GM03348 (cell line): Measurements from ENCODE around the gene GLYR1.

Experiments used
- DNase-seq: peaks from one replicate; pipeline ENCODE4 v3.0.0; 2012; ENCODE audit warnings: low spot score

The GLYR1 gene

DNA sequence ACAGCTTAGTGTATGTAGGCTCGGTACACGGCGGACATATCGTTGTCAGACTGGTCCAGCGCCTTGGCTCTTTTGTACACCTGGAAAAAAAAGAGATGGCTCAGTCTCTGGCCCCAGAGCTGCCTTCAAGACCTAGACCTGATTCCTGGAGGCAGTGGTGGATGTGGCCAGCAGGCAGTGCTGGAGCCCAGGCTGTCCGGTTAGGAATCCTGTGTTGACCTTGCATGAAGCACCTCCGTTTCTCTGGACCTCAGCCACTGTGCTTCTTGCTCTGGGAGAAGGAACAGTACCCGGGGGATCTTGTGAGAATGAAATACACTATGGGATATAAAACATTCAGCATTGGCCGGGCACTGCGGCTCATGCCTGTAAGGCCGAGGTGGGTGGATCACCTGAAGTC is 41.9 kb downstream of the GLYR1 start:
- no peak for DNase-seq

DNA sequence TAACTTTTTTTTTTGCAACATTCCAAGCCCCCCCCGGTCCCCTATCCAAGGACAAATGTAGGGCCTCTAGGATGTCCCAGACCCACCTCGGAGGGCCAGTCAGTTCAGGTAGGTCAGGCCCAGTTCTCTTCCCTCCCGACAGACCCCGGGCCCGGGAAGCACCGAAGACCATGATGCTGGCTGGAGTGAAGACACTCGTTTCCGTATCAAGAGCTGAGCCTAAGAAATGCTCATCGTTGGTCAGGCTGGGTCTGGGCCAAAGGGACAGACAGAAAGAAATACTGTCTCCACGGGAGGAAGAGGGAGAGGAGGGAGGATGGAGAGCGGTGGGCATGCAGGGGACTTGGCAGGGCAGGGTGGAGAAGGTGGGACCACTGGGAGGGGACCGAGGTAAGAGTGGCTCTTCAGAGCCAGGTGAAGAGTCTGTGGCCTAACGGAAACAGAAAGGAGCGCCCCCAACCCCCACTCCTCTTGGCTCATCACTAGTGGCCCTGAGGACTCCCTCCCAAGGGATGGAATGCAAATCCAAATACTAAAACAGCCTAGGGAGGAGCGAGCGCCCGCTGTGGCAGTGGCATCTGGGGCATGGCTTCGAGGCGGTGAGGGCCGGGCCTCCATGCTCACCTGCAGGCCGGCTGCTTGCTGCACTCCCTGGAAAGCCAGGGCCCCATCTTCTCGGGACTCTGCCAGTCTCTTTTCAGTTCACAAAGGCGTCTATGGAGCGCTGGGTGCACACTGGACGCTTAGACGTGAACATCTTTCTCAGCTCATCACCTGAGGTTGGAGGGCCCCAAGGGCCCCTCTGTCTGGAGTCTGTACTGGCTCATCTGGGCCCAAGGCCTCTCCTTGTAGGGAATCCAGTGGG is 43.0 kb downstream of the GLYR1 start:
- DNase-seq: no peak

DNA sequence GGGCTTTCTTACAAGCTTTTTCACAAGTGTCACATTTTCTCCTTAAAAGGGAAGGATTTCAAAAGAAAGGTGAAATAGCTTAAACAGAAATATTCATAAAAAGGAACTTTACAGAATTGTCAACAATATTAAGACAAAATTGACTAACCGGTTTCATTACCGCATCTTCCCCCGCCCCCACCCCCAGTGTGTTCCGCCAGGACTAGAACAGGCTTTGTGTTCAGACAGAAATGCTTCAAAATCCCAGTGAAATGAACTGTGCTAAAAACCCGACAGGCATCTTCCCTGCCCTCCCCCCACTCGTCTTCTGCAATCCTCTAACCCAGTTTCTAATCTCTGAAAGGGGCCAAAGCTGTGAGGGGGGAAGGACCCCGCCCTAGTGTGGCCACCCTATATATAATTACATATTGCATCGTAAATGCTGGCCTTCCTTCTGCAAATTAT is 43.7 kb downstream of the GLYR1 start:
- no peak for DNase-seq

DNA sequence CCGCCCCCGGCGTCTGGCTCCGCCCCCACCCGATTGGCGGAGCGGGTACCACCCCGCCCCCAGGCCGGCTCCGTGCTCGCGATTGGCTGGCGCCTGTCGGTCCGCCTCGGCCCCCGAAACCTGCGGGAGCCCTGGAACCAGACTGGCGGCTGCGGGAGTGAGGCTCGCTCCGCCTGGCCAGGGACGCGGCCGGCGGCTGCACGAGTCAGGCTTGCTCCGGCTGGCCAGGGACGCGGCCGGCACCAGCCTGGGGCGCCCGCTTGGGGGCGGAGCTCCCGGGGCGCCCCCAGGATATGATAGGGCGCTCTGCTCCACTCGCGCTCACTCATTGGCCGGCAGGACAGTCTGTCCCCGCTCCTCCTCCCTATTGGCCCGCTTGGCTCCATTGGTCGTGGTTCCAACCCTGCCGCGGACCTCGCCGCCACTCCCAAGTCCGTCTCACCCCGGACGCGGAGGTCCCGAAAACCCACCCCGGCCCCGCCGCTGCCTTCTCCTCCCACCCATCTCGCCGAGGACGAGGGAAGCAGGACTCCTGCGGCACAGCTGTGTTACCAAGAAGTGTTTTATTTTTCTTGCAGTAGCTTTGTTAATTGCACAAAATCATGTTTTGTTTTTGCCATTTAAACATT is 44.3 kb downstream of the GLYR1 start:
- peak; percentile 100 for DNase-seq

DNA sequence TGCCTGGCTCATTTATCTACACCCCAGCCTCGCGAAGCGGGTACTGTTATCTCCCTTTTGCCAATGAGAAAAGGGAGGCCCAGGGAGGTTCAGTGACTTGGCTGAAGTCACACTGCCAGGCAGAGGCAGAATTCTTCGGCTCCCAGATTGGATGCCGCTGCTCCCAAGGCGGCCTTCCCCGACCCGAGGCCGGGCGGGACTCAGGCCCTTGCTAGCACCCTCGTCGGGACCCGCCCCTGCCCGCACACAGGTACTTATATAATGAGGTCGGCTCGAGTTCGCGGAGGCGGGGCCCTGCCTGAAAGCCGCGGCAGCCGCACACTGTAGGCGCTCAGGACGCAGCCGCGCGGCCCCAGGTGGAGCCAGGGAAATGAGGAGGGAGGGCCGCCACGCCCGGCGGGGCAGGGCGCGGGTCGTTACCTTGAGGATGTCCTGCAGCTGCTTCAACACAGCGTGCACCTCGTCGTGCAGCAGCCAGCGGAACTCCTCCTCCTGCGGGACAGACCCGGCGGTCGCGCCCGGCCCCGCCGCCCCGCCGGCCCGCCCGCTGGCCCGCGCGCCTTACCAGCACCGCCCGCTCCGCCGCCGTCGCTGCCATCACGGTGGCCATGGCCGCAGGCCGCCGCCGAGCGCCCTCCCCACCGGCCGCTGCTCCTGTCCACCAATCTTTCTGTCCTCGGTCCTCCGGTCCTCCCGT is 45.0 kb downstream of the GLYR1 start, which contains the start of gene ROGDI:
Gene ROGDI (minus strand): TSS at position 672 of the 697 bp plus-strand sequence. CDS start 62 bp downstream, at position 610.
- DNase-seq: peak; percentile 66

DNA sequence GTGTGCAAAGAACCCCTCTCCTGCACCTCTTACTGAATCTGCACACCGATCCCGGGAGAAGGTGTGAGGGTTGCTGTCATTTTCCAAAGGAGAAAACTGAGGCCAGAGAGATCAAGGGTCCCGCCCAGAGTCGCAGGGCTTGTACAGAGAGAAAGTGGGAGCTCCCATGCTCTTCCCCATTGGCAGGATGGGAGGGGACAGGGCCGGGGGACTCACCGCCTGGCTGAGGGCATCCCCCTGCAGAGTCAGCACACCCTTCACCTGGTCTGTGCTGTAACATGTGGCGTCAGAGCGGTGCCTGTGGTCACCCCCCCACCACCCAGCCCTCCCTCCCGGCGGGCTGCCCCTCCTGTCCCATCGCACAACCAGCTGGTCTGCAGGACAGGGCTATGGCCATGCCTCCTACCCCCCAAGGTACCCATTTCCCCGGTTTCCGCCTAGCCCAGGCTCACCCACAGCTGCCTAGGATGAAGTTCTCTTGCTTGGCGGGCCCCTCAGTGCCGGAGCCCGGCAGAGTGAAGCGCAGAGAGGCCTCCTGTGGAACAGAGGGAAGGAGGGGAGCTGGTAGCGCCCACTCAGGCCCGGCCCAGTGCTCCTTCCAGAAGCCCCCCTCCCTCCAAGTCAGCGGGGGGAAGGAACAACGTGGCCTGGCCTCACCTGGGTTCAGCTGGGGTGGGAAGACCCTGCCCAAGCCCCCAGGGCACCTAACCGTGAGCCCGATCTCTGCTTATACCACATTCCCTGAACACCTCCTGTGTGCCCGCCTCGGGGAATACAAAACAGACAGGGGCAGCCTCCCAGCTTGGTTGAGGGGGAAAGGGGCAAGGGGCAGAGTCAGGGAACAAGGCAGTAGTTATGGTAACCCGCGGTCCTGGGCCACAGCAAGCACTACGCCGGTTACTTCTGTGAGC is 45.8 kb downstream of the GLYR1 start:
- DNase-seq: no peak

DNA sequence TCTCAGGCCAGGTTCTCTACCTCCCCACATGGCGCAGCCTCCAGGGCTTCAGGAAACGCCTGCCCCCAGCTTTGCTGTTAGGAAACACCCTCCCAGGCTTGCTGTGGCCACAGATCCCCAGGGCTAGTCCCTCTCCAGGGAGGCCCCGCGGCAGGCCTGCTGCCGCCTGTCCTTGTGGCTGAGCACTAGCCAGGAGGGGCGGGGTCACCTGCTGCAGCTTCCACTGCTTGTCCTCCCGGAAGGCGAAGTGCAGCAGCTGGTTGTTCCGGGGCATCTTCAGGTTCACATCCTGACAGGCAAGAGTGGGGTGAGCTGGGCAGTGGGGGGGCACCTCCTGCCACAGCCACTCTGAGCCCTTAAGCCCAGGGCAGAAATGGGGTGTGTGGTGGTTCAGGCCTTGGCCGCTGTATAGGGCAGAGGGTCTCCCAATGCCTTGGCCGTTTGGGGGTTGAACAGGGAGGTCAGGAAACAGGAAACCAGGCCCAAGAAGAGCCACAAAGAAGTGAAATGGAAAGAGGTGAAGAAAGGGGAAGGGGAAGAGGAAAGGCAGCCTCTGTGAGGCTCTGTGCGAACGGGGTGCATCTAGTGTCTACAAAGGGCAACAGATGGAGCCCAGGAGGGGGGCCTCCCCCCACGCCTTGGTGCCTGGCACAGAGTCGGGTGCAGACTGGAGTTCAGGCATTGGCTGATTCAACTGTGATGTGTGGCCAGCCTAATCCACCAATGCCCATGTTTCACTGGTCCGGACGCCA is 46.6 kb downstream of the GLYR1 start:
- DNase-seq: no peak

DNA sequence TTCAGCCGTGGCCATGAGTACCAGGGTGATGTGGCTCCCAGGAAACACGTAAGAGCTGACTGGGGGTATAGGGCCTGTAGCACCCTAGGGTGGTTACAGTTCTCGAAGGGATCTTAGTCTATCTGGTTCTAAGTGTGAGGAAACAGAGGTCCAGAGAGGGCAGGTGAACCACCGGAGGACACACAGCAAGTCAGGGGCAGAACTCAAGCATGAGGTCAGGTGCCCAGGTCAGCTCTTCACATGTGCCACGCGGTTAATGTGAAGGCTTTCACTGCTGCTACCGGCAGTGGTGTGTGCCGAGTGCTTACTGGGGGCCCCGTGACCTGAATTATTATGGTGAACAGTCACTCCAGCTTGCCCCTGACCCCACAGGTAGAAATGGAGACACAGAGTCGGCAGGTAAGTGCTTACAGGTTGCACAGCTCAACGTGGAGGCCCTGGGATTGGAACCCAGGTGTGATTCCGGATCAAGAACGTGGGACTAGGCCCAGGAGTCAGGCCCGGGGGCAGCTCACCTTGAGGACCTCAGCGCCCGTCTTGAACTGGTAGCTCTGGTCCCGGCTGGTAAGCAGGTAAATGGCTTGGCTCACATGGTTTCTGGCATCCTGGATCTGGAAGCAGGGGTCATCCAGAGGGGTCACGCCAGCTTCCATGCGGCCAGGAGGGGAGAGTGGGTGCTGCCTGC is 47.8 kb downstream of the GLYR1 start:
- no peak for DNase-seq

DNA sequence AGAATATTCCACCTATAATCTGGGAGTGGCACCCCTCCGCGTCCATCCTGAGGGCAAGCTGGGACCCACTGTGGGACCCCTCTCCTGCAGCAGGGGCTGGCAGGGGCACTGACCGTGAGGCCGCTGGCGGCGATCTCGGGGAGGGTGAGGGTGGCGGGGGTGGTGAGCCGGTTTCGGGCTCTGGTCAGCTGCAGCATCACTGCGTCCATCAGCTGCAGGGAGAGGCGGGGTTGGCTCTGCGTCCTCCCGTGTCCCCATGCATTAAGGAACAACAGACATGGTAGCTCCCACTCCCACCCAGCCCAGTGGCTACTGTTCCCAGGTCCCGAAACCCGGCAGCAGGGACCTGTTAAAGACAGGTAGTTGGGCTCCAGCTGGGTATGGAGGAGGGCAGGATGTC is 48.6 kb downstream of the GLYR1 start:
- no peak for DNase-seq

DNA sequence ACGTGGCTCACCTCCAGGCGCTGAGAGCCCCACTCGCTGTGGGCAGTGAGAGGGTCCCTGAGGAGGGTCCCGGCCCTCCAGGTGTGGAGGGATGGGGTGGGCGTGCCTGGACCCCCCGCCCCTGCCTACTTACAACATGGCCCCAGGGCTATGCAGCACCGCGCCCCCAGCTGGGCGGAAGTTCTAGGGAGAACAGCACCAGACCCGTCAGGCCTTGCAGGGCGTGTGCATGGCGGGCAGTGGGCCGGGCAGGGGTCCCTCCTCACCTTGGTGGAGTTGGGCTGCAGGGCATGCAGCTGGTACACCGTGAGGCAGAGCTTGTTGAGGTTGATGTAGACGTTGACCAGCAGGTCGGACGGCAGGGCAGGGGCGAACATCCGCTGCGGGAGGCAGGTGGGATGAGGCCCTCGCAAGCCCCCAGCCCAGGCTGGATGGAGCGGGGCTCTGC is 49.3 kb downstream of the GLYR1 start:
- DNase-seq: no peak

DNA sequence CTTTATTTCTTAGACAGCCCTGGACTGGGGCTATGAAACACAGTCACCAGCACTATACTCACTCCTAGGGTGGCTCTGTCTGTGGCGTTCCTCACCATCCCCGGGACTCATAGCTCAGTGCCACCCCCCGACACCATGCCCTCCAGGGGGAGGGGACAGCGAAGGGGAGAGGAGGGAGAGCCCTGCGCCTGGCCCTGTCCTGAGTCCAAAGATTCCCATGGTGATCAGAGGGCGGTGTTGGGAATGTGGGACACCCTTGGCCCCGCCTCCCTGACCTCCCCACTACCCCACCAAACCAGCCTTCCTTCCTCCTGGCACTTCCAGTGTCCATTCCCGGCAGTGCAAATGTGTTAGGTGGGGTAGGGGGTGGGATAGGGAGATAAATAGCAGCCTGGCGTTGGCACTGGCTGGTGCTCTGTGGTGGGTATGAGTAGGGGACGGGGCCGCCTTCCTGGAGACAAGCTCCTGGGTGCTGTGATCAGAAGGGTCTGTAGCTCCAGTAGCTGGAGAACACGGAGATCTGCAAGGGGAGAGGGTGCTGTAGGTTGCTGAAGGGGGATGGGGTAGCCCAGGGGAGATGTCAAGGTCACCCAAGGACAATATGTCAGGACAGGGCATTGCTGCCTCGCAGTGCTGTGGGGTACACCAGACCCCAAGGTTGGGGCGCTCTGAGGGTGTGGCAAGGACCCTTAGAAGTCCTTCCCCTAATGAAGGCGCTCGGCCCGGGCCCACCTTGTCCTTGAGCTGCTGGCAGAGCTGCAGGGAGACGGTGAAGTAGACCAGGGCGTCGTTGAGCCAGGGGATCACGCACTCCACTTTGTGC is 49.9 kb downstream of the GLYR1 start:
- no peak for DNase-seq

DNA sequence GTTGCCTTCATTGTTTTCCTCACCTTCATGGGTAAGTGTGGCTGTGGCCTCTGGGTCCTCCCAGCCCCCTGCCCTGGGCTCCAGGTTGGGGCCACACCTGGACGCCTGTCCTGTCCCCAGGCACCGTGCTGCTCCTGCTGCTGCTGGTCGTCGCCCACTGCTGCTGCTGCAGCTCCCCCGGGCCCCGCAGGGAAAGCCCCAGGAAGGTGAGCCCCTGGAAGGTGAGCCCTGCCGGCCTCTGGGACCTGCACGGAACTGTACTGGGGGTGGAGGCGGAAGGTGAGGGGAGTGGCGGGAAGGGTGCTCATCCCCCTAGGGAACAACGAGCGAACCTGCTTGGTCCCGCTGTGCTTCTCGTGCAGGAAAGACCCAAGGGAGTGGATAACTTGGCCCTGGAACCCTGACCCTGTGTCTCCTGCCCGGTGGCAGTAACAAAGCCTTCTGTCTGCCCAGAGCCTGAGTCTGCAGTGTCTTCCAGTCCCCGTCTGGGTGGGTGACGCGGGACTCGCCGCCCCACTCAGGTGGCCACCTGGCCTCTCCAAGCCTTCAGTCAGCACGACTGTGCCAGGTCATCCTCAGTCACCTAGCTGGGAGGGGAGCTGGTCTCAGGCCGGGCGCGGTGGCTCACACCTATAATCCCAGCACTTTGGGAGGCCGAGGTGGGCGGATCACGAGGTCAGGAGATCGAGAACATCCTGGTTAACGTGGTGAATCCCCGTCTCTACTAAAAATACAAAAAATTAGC is 51.1 kb downstream of the GLYR1 start:
- DNase-seq: no peak

DNA sequence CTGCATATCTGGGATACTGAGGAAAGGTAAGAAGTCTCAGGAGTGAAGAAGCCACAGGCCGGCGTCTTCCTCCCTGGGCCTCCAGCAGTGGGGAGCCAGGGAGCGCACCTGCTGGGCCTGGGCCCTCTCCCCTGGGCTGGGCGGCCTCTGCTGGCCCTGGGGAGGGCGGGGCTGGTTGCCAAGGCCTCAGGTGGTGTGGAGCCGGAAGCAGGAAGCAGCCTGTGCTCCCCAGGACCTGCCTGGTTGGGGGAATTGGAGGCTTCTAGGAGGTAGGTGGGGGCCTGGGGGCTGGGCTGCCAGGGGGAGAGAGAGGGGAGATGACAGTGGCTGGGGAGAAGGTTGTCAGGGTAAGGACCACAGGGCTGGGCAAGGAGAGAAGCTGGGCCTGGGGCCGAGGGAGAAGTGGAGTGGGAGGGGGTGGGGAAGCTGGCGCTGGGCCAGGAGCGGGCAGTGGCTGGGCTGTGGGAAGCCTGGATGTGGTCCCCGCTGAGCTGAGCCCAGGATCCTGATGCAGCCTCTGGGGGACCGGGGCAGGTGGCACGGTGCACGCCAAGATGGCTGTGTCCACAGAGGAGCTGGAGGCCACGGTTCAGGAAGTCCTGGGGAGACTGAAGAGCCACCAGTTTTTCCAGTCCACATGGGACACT is 51.8 kb downstream of the GLYR1 start, which contains the start of gene SMIM22:
Gene SMIM22 (plus strand): TSS at position 189 of the 647 bp plus-strand sequence. CDS start 366 bp downstream, at position 555.
- DNase-seq: no peak

DNA sequence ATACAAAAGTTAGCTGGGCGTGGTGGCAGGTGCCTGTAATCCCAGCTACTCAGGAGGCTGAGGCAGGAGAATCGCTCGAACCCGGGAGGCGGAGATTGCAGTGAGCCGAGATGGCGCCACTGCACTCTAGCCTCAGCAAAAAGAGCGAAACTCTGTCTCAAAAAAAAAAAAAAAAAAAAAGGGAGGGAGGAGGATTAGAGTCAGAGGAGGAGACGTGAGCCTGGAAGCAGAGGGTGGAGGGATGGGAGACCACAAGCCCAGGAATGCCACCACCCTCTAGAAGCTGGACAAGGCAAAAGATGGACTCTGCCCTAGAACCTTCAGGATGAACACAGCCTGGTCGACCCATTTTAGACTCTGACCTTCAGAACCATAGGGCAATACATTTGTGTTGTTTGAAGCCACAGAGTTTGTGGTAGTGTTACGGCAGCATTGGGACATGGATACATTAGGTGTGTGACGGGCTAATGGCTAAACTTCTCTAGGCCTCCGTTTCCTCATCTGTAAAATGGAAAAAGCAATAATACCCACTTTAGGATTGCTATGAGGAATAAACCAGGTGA is 54.1 kb downstream of the GLYR1 start:
- no peak for DNase-seq

DNA sequence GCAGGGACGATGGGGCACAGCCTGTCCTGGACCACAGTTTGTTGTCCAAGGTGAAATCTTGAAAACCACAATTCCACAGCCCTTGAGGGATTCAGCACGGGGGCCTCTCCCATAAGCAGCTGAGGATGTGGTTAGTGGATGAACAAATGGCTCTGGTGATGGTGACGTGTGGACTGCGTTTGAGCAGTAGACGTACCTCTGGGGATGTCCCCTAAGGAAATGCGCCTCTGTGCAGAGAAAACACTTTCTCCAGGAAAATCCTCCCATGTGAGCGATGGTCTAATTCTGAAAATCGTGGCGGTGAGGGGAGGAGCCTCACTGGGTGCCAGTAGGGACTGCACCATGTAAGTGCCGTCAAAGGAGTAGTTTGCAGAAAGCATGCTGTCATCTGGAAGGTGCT is 56.2 kb downstream of the GLYR1 start:
- DNase-seq: no peak

DNA sequence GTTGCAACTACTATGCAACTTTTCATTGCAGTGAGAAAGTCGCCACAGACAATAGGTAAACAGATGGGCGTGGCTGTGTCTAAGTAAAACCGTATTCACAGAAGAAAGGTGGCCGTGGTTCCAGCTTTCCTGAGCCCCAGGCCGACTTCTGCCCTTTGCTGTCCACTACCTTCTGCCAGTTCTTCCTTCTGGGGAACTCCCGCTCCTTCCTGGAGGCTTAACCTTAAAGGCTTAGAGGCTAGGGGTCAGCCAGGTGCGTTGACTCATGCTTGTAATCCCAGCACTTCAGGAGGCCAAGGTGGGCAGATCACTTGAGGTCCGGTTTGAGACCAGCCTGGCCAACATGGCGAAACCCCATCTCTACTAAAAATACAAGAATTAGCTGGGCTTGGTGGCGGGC is 56.8 kb downstream of the GLYR1 start:
- DNase-seq: no peak

DNA sequence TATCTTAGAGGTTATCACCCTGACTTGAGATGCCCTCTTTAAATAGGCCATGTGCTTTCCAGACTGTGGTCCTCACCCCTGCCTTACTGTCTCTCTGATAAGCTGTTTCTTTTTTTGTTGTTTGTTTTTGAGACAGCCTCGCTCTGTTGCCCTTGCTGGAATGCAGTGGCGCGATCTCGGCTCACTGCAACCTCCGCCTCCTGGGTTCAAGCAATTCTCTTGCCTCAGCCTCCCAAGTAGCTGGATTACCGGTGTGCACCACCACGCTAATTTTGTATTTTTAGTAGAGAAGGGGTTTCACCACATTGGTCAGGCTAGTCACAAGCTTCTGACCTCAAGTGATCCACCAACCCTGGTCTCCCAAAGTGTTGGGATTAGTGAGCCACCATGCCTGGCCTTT is 58.2 kb downstream of the GLYR1 start:
- DNase-seq: no peak

DNA sequence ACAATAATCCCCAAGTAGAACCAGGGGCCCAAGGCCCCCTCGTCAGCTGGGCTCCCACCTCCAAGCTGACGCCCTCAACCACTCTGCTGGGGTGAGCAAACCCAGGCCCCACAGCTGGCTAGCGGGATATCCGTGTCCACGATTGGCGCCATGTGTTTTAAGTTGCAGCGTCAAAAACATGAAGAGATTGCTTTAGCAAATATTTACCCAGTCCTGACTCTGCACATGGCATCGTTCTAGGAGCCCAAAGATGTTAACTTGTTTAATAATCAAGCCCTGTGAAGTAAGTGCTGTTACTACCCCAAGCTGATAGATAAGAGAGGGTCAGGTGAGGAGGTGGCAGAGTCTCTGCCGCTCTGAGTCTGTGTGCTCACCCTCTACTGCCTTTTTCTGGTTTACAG is 58.6 kb downstream of the GLYR1 start:
- no peak for DNase-seq
